Gastroesophageal sphincter (tissue), 4 donors: Measurements from ENCODE around the gene GPD1L. TPM values are rescaled to one million over a fixed set of nuclear protein-coding genes. Genes with fewer than 3 reads are reported as not detected.

Experiments
- ATAC-seq: fragments of 150-250 bp; one replicate; pipeline ENCODE4 v1.9.1; 2016; ENCODE audit warnings: mild to moderate bottlenecking, moderate library complexity
- H3K27ac ChIP-seq, 4 donors: fragments of 200-600 bp; sonication (generic) in 3 of 4; 1 replicate in 3 of 4; 2 replicates in 1 of 4; pipeline ENCODE4 v1.5.1; 2016 to 2019
- H3K27me3 ChIP-seq: fragments of 200-600 bp; sonication (generic); one replicate; pipeline ENCODE4 v1.5.1; 2019
- H3K36me3 ChIP-seq, 2 donors: fragments of 200-600 bp; sonication (generic); one replicate each; pipeline ENCODE4 v1.5.1; 2019; ENCODE audit warnings: control low read depth in 1 of 2
- H3K4me1 ChIP-seq, 3 donors: fragments of 200-600 bp; sonication (generic); 1 replicate in 2 of 3; 2 replicates in 1 of 3; pipeline ENCODE4 v1.5.1; 2016 to 2019; ENCODE audit warnings: control low read depth in 2 of 3
- H3K4me3 ChIP-seq, 2 donors: fragments of 200-600 bp; sonication (generic); one replicate each; pipeline ENCODE4 v1.5.1; 2019; ENCODE audit warnings: mild to moderate bottlenecking in 1 of 2, moderate library complexity in 1 of 2
- H3K9me3 ChIP-seq, 3 donors: fragments of 200-600 bp; sonication (generic); one replicate each; pipeline ENCODE4 v1.5.1; 2017 to 2019; ENCODE audit warnings: control low read depth in 2 of 3
- EP300 ChIP-seq: sonication (generic); formaldehyde crosslinking; IDR thresholded peaks from one replicate; pipeline ENCODE4 v1.6.1; 2017; ENCODE audit warnings: antibody characterized with exemption, mild to moderate bottlenecking
- POLR2A ChIP-seq, 2 donors: fragments of 450-650 bp; IDR thresholded peaks; one replicate each; pipeline ENCODE4 v1.6.1; 2017; ENCODE audit warnings: antibody characterized with exemption in 2 of 2, mild to moderate bottlenecking in 2 of 2, moderate library complexity in 1 of 2
- POLR2AphosphoS5 ChIP-seq: sonication (generic); formaldehyde crosslinking; IDR thresholded peaks from one replicate; pipeline ENCODE4 v1.6.1; 2017; ENCODE audit warnings: antibody characterized with exemption
- WGBS, 2 donors: methylation state at CpG; one replicate each; pipeline ENCODE4 v1.1.5; 2018; ENCODE audit warnings: low coverage in 1 of 2; 5-methylcytosine and 5-hydroxymethylcytosine counted together
- total RNA-seq, 4 donors: library from RNA; depleted of rRNA; stranded (reverse); fragments of >200 nt; gene quantifications; one replicate each; pipeline ENCODE4 v1.1.0, GENCODE V29; 2016
- TF ChIP-seq, protein P1 (sequence below), 4 experiments: fragments of 200-600 bp in 2 of 4; fragments of 450-650 bp in 2 of 4; sonication (generic) in 1 of 4; IDR thresholded peaks; one replicate each; pipeline ENCODE4 v1.5.1; 2017 to 2019; ENCODE audit warnings: antibody characterized with exemption in 4 of 4, mild to moderate bottlenecking in 2 of 4, moderate library complexity in 2 of 4

GPD1L gene
- total RNA-seq, 4 donors from 2014 or later, result 85.0 to 162 (median 106) TPM

DNA sequence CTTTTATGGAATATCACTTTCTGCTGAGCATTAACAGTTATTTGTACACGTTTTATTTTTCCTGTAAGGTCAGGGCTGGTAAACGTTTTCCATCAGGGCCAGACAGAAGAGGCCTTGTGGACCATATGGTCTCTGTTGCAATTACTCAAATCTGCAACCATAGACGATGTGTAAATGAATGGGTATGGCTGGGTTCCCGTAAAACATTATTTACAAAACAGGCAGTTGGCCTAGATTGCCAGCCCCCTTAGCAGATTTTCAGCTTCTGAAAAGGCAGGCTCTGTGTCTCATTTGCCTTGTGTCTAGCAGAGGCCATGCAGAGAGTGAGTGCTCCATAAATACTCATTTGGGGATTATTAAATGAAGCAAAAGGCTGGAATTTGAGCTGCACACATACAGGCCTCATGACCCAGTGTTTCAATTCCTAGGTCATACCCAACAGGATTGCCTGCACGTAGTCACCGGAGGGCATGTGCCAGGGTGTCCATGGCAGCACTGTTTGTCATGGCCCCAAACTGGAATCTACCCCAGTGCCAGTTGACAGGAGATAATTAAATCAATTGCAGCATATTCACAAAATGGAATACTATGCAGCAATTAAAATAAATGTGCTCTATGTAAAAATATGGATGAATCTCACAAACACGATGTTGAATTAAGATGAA, 51.3 kb downstream of the GPD1L start:
- 37 to 72% methylated on average over 2 to 7 of the region's 7 CpGs for WGBS, 2 donors
- ATAC-seq, result no peak
- peaks cover 0 to 90% of the 10 kb centered on the region in 2 donors for H3K36me3 ChIP-seq

GRCh38 chr3:32160706-32161214, 54.3 kb downstream of the GPD1L start:
- H3K36me3 ChIP-seq, result peaks cover 1 to 87% of the 10 kb centered on the region in 2 donors
- 62 to 100% methylated on average over 1 to 3 of the region's 3 CpGs for WGBS, 2 donors
- no peak overlapping the region for H3K27ac ChIP-seq
- TF ChIP-seq, protein P1, sequence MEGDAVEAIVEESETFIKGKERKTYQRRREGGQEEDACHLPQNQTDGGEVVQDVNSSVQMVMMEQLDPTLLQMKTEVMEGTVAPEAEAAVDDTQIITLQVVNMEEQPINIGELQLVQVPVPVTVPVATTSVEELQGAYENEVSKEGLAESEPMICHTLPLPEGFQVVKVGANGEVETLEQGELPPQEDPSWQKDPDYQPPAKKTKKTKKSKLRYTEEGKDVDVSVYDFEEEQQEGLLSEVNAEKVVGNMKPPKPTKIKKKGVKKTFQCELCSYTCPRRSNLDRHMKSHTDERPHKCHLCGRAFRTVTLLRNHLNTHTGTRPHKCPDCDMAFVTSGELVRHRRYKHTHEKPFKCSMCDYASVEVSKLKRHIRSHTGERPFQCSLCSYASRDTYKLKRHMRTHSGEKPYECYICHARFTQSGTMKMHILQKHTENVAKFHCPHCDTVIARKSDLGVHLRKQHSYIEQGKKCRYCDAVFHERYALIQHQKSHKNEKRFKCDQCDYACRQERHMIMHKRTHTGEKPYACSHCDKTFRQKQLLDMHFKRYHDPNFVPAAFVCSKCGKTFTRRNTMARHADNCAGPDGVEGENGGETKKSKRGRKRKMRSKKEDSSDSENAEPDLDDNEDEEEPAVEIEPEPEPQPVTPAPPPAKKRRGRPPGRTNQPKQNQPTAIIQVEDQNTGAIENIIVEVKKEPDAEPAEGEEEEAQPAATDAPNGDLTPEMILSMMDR (IDR thresholded peaks at IDR 0.05), result no peak
- TF ChIP-seq POLR2A (IDR thresholded peaks at IDR 0.05) (no peak), POLR2AphosphoS5 (no peak), EP300 (no peak)
- H3K9me3 ChIP-seq, result no peaks in the 10 kb centered on the region
- no peaks in the 10 kb centered on the region for H3K27me3 ChIP-seq
- no peak overlapping the region for H3K4me3 ChIP-seq
- no peaks in the 10 kb centered on the region for H3K4me1 ChIP-seq
- ATAC-seq, result no peak

More for the DNA sequence above, 51.3 kb downstream of the GPD1L start:
- TF ChIP-seq POLR2A (IDR thresholded peaks at IDR 0.05) (no peak), POLR2AphosphoS5 (no peak), EP300 (no peak)
- TF ChIP-seq, protein P1 (IDR thresholded peaks at IDR 0.05), result no peak
- H3K4me1 ChIP-seq, result no peaks in the 10 kb centered on the region
- no peak overlapping the region for H3K4me3 ChIP-seq
- no peaks in the 10 kb centered on the region for H3K27me3 ChIP-seq
- no peaks in the 10 kb centered on the region for H3K9me3 ChIP-seq
- no peak overlapping the region for H3K27ac ChIP-seq

DNA sequence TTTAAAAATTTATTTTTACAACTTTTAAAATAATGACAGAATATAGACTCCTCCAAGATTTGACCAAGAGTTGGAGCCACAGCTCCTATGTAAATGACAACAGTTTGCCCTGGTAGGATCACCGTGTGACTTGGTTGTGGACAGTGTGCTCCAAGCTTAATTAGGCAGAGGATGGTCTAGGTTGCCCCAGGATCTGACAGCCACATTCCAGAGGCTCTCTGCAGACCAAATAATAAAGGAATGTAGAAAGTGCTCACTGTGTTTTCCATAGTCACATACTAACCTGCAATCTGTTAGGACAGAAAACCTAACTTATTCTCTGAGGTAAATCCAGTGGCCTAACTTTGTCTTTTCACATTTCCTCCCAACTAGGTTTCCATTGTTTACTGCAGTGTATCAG, 59.0 kb downstream of the GPD1L start:
- TF ChIP-seq POLR2AphosphoS5 (no peak), EP300 (no peak), POLR2A (IDR thresholded peaks at IDR 0.05) (no peak)
- no peaks in the 10 kb centered on the region for H3K9me3 ChIP-seq
- no peak overlapping the region for H3K4me3 ChIP-seq
- no peak overlapping the region for H3K27ac ChIP-seq
- H3K4me1 ChIP-seq, result no peaks in the 10 kb centered on the region
- H3K27me3 ChIP-seq, result no peaks in the 10 kb centered on the region
- 80% methylated on average over 1 of the region's 1 CpG; no CpG with 5 or more reads in 1 of the 2 donors for WGBS, 2 donors
- ATAC-seq, result no peak
- H3K36me3 ChIP-seq, result peaks cover 4 to 90% of the 10 kb centered on the region in 2 donors

- H3K27ac ChIP-seq, result no peak overlapping the region
- TF ChIP-seq EP300 (no peak), POLR2A (IDR thresholded peaks at IDR 0.05) (no peak), POLR2AphosphoS5 (no peak)
- TF ChIP-seq, protein P1 (IDR thresholded peaks at IDR 0.05), result no peak
- no peak overlapping the region for H3K4me3 ChIP-seq
- H3K36me3 ChIP-seq, result peaks cover 4 to 83% of the 10 kb centered on the region in 2 donors
- H3K4me1 ChIP-seq, result no peaks in the 10 kb centered on the region
- peaks cover 0 to 12% (median 0%) of the 10 kb centered on the region in 3 donors for H3K9me3 ChIP-seq
- no peak for ATAC-seq
- no peaks in the 10 kb centered on the region for H3K27me3 ChIP-seq
- 80% methylated on average over 1 of the region's 4 CpGs; no CpG with 5 or more reads in 1 of the 2 donors for WGBS, 2 donors
Measured at GRCh38 chr3:32166654-32167053, 60.2 kb downstream of the GPD1L start.

DNA sequence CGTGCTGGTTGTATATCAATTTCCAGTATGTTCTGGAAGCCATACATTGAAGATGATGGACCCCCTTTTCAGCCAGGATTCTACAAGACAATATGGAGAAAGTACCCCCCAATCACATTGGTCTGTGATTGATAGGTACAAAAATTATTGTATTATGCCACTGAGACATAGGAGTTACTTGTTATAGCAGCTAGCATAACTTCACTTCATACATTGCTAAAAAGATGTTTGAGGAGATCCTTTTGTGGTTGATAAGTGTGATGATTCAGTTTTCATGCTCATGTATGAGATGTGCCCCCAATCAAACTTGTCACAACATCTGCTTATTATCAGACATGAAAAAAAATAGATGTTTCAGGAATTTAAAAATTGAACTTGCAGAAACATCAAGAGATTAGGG, 66.0 kb downstream of the GPD1L start:
- no peaks in the 10 kb centered on the region for H3K27me3 ChIP-seq
- TF ChIP-seq, protein P1 (IDR thresholded peaks at IDR 0.05), result no peak
- TF ChIP-seq POLR2AphosphoS5, result no peak
- no peak for TF ChIP-seq EP300
- TF ChIP-seq POLR2A (IDR thresholded peaks at IDR 0.05), result no peak
- ATAC-seq, result no peak
- peaks cover 0 to 39% of the 10 kb centered on the region in 2 donors for H3K36me3 ChIP-seq
- no peak overlapping the region for H3K27ac ChIP-seq
- H3K9me3 ChIP-seq, result peaks cover 0 to 21% (median 0%) of the 10 kb centered on the region in 3 donors
- WGBS, 2 donors, result 86 to 100% methylated on average over 1 of the region's 1 CpG
- no peaks in the 10 kb centered on the region for H3K4me1 ChIP-seq
- H3K4me3 ChIP-seq, result no peak overlapping the region
